HPDE6-E6E7 (cell line): ENCODE measurements around the gene ULK1.
A peak's percentile ranks its signal among the peaks of the same experiment; 100 is the strongest.
"Not testable (repeated sequence)": the region's sequence is repeated elsewhere in the genome, so short reads cannot be mapped to it uniquely, and the experiment has no call there.

Experiments used
- DNase-seq: peaks from one replicate; pipeline ENCODE4 v3.0.0; 2011; ENCODE audit warnings: missing footprints; ENCODE audit errors: extremely low spot score

The ULK1 gene

GRCh38 chr12:131885543-131886057, 8.8 kb upstream of the ULK1 start:
- no peak for DNase-seq

GRCh38 chr12:131891722-131892121, 2.7 kb upstream of the ULK1 start:
- DNase-seq, result not testable (repeated sequence)

DNA sequence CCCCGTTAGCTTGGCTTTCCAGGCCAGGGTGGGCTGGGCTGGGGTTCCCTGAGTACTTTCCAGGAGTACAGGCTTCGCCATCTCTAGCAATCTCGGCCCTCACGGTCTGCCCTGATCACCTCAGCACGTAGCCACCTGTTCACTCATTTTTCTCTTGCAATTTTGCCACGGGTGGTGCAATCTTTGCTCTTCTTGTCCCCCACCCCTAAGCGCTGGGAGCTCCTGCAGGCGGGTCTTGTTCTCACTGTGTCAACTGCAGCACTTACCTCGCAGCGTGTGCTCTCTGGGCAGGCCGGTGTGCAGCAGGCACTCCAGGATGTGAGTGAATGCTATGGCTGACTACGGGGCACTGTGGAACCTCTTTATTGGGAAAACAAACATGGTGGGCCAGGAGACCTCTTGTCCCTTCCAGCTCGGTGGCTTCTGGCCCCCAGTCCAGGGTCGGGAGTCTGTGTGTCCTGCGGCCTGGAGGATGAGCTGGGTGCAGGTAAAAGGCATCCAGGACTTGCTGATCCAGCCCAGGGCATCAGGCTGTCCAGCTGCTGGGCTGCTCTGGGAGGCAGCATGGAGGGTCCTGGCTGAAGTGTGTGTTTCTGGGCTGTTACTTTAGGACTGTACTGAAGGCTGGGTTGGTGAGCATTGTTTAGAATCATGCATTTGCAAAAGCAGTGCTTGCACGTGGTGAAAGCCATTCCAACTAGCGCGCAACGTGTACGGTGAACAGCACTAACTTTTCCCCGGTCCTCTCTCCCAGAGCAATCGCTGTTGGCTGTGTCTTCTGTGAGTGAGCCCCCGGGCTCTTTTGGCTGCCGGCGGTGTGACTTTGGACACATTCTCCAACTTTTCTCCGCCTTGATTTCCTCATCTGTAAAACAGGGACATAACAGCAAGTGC, 1.5 kb upstream of the ULK1 start:
- DNase-seq, result no peak

- DNase-seq, result no peak
Observed at GRCh38 chr12:131893605-131894312, 663 bp upstream of the ULK1 start.

DNA sequence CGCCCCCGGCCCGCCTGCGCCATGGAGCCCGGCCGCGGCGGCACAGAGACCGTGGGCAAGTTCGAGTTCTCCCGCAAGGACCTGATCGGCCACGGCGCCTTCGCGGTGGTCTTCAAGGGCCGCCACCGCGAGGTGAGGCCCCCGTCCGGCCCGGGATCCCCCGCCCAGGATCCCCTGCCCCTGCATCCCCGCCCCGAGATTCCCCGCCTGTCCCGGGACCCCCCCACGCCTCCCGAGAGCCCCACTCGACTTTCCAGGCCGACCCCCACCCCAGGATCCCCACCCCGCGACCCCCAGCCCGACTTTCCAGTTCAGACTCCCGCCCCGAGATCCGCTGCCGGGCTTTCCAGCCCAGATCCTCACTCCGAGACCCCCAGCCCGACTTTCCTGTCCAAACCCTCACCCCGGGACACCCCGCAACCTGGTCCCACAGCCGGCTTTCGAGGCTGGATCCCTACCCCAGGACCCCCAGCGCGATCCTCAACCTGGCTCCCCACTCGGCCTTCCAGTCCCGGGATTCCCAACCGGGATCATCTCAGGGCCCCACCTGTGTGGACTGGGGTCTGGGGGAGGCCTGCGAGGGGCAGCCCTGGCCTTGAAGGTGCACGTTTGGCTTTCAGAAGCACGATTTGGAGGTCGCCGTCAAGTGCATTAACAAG, 688 bp downstream of the ULK1 start:
- DNase-seq, result no peak

GRCh38 chr12:131895640-131896079, 1.2 kb downstream of the ULK1 start:
- no peak for DNase-seq

DNA sequence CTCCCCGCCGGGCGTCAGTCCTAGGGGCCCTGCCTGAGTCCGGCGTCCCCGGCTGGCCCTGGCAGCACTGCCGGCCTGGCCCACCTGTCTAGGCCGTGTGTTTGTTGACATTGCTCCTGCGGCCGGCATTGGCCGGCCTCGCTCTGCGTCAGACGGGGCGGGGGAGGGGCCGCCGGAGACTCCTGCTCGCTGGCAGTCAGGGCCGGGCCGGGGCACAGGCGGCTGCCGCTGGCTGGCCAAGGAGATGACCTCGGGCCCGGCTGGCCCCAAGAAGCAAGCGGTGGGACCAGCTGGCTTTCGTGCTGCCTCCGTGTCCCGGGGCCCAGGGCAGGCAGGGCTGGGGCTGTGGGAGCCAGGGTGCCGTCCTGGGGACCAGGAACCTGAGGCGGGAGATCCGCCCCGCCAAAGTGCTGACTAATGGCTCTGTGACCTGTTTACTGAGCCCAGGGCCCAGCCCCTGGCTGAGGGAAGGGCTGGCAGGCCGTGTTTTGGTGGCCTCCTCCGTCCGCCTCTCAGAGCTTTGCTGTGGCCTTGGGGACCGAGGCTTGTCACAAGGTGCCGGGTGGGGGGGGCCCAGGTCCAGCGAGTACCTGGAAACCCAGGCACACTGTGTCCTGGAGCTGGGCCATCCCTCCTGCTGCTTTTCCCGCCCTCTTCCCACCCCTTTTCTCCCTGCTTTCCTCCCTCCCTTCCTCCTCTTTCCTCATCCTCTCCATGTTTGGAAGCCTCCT, 1.8 kb downstream of the ULK1 start:
- DNase-seq, result peak; percentile 89

- no peak for DNase-seq
Observed at GRCh38 chr12:131896811-131897270, 2.4 kb downstream of the ULK1 start.

GRCh38 chr12:131897276-131897675, 2.9 kb downstream of the ULK1 start:
- no peak for DNase-seq

DNA sequence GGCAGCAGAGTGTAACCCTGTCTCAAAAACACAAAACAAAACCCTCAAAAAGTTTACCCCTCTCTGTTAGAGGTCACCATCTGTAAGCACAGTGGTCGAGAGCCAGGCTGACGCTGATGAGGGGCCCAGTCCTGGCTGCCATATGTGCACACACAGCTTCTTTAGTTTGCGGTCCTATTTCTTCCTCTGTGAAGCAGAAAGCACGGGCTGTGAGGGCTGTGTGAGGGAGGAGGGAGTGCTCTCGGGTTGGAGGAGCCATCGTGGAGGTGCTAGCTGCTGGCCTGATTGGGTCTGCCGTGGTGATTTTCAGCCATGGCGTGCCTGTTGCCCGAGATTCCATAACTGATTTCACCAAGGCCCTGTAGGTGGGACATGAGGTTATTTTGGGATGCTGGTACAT, 3.5 kb downstream of the ULK1 start:
- DNase-seq, result no peak

DNA sequence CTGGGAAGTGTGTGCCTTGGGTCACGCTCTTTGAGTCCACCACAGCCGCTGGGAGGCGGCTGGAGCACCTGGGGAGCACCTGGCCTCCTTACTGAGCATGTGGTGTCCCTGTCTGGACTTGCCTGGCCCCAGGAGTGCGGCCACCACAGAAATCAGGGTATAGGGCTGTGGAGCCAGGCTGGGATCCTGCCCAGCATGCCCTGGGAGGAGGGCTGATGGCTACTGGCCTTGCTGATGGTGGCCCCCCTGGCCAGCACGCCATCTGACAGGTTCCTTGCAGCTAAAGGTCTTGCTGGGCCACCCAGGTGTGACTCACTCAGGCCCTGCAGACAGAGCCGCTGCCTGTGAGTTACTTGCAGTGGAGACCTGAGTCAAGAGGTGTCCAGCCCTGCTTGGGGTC, 6.0 kb downstream of the ULK1 start:
- peak; percentile 54 for DNase-seq

GRCh38 chr12:131901431-131902331, 7.3 kb downstream of the ULK1 start:
- peak; percentile 35 for DNase-seq

DNA sequence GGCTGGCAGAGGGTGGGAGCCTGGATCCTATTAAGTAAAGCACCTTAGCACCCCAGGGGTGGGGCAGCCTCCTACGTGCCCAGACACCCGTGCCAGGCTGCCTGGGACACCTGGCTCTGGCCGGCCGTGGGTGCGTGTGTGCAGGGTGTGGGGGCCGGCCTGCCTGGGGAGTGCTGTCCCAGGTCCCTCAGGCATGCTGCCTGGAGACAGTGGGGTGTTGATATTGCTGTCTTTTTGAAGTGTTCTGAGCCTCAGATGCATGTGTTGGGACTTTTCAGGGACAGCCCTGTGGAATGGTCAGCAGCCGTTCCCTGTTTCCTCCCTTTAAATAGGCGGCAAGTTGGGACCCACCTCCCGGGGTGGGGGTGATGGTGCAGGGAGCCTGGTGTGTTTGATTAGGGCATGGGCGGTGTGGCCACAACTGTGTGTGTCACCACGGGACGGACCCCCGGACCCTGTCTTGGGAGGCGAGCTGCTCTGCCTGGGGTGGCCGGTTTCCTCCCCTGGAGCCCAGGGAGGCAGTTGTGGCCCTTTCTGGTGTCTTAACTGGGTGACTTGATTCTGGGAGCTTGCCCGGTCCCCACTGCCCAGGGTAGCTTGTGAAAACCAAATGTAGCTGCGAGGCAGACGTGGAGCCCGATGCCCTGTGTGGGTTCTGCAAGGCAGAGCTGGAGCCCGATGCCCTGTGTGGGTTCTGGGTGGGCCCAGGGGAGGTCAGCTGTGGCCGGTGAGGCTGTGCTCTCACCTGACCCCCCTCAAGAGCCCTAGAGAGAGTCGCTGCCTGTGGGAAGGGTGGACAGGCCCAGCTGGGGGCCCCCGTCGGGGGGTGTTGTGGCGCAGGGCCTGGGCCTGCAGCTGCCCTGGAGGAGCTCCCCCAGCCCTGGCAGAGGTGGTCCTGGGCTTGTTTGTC, 8.2 kb downstream of the ULK1 start:
- DNase-seq, result no peak

DNA sequence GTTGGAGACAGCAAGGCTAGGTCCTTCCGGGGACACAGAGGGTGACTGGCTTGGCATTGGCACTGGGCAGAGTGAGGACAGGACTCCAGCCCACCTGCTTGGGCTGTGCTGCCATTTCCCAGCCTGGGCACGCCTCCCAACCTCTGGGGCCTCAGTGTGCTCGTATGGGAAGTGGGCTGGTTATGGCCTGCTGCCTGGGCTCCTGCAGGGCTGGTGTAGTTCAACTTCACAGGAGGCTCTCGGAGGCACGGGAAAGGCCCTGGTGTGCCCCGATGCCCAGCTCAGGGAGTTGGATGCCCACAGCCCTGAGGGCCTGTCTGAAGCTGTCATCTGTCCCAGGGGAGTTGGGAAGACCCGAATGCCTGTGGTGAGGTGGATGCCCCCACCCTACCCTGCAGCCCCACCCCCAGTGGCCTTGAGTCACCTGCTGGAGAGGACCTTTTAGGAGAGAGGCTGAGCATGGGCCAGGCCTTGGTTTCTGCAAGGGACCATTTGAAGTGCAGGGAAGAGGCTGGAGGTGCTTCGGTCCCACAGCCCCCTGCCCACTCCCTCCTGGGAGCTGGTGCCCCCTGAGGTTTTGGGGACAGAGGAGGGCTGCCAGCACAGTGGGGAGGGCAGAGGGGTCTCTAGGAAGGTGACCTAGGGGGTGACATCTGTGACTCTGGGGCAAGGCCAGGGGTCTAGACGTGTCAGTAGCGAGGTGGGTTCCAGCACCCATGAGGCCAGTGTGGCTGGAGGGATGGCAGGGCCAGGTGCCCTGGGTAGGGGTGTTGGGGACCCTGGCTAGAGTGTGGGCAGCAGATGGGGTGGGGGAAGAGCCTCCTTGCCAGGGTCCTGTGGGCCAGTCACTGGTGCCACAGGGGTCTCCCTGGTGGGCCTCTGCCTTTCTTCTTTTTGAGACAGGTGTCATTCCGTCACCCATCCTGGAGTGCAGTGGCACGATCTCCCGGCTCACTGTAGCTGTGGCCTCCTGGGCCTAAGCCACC, 9.1 kb downstream of the ULK1 start:
- no peak for DNase-seq

- no peak for DNase-seq
Observed at GRCh38 chr12:131904346-131904745, 9.9 kb downstream of the ULK1 start.

DNA sequence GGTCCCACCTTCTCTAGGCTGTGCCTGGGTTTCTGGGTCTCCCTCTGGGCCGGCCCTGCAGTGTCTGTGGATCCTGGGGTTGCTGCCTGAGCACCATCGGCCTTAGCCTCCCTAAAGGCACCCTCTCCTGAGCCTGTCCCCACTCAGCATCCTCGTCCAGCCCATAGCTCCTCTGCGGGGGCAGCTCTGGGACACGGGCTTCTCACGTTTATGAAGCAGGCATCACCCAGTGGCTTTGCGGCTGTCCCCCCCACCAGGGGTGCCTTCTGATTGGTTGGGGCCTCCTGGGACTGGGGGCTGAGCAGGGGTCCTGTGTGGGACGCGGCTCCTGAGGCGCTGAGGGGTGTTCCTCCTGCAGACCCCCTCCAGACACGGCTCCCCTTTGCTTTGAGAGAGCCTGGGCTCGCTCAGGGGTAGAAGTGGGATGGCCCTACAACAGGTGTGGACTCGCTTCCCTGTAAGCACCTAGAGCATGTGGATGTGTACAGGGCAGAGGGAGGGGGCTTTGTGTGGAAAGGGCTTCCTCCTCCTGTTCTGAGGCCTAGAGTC, 10.7 kb downstream of the ULK1 start:
- no peak for DNase-seq

DNA sequence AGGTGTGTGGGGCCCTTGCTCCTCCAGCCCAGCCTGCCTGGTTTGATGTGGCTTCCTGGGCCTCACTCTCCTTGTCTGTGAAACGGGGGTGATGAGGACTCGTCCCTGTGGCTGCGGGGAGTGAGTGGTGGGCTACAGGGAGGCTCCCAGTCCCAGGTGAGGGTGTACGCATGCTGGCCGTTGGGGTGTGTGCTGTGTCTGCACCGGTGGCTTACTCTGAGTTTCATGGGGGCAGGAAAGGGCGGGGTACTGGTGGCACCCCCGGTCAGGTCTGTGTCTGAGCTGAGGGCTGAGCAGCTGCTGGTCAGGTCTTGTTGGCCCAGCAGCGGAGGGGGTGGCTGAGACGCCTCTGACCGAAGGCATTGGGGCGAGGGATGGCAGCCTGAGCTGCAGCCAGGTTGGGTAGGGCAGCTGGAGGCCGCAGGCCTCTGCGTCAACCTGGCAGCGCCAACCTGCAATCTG, 11.2 kb downstream of the ULK1 start:
- DNase-seq, result no peak
